Stimulated activated CD4-positive, alpha-beta T cell treated with anti-CD3 and anti-CD28 coated beads, Interleukin-2, amount 100 ng/mL, for 48 hours (primary cell): ENCODE data around the gene KRTAP5-10.
A peak's percentile ranks its signal among the peaks of the same experiment; 100 is the strongest.
"Not testable (repeated sequence)": the region's sequence is repeated elsewhere in the genome, so short reads cannot be mapped to it uniquely, and the experiment has no call there.

Source experiments
- DNase-seq, 2 donors: peaks; one replicate each; pipeline ENCODE4 v3.0.0-alpha.2; 2020

The KRTAP5-10 gene

DNA sequence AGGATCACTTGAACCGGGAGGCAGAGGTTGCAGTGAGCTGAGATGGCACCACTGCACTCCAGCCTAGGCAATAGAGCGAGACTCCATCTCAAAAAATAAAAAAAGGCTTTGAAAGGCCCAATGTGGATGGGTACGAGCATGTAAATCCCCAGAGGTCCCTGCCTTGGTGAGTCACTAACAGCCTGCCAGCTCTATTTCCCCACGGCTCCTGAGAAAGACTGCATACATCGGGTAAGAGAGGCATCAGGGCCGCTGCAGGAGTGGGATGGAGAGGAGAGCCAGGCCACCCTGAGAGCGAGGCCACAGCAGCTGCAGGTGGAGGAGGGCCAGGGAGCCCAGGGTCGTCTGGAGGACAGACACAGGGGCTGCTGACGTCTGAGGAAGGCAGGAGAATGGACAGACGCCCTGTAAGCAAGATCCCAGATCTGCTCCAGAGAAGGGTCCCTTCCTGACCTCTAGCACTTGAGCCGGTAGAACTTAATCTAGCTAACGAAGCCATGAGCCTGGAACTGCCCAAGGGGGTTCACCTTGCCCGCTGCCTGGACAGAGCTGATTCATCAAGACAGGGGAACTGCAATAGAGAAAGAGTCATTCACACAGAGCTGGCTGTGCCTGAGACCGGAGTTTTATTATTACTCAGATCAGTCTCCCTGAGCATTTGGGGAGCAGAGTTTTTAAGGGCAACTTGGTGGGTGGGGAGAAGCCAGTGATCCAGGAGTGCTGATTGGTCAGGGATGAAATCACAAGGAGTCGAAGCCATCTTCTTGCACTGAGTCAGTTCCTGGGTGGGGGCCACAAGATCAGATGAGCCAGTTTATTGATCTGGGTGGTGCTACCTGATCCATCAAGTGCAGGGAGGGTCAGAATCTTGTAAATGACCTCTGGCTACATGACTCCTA, 22.2 kb upstream of the KRTAP5-10 start:
- no peak for DNase-seq

DNA sequence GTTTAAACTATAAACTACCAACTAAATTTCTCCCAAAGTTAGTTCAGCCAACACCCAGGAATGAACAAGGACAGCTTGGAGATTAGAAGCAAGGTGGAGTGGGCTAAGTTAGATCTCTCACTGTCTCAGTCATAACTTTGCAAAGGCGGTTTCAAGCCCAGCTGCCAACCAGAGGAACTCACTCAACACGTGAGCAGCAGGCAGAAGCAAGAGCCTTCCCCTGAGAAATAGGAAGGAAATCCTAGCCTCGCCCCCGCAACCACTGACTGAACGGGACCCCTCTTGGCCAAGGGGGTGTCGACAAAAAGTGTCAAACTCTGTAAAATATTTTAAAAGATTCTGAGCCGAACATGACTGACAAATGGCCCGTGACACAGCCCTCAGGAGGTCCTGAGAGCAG, 21.5 kb upstream of the KRTAP5-10 start:
- no peak for DNase-seq

GRCh38 chr11:71544525-71545214, 20.7 kb upstream of the KRTAP5-10 start:
- no peak for DNase-seq

DNA sequence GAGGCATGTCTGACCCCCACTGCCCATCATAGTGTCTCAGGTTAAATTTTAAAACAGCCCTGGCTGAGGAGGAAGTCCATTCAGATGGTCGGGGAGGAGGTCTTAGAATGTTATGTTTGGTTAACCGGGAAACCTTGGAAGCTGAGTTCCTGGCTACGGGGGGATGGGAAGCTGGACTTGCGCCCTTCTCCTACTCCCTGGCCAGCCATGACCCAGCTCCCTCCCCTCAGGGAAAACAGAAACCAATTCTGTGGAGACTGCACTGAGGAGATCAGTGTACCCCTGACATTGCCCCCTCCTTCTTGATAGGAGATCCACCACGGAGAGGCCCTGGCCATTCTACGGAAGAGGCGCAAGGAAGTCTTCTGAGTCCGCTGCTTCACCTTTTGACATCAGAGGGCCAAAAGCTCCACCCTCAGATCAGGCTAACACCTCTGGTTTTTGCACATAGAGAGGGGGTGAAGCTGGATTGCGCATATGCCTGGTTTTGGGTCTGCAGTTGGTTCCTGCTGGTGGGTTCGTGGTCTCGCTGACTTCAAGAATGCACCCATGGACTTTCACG, 19.9 kb upstream of the KRTAP5-10 start:
- no peak for DNase-seq

GRCh38 chr11:71548120-71548519, 17.2 kb upstream of the KRTAP5-10 start, which contains the start of gene KRTAP5-9:
Gene KRTAP5-9 (plus strand): TSS chr11:71548420. CDS start chr11:71548658, 238 bp downstream.
- DNase-seq: no peak

GRCh38 chr11:71548716-71549151, 16.6 kb upstream of the KRTAP5-10 start:
- DNase-seq: no peak

DNA sequence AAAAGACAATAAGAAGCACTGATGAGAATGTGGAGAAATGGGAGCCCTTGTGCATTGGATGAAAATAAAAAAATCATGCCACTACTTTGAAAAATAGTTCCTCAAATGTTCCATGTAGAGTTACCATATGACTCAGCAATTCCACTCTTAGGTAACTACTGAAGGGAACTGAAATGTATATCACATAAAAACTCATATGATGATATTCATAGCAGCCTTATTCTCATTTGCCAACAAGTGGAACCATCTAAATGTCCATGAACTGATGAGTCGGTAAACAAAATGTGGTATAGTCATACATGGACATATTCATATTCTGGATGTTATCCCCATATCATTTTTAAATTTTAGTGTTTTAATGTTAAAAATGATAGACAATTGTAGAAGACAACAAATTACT, 13.7 kb upstream of the KRTAP5-10 start:
- no peak for DNase-seq

- no peak for DNase-seq
Observed at GRCh38 chr11:71554996-71555395, 10.4 kb upstream of the KRTAP5-10 start.

- no peak for DNase-seq
Observed at GRCh38 chr11:71555508-71555907, 9.9 kb upstream of the KRTAP5-10 start.

DNA sequence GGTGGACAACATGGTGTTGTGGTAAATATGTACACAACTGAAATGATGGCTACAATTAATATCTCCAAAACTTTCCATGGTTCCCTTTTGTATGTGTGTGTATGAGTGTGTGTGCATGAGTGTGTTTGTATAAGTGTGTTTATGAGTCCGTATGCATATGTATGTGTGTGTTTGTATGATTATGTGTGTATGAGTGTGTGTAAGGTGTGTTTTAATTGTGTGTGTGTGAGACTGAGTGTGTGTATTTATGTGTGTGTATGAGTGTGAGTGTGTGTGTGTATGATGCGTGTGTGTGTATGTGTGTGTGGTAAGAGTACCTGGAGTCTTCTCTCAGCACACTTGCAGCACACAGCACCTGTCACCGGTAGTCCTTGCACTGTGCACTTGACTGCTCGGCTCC, 9.3 kb upstream of the KRTAP5-10 start:
- DNase-seq: no peak

GRCh38 chr11:71557257-71557656, 8.1 kb upstream of the KRTAP5-10 start:
- DNase-seq: no peak

- DNase-seq: no peak
Observed at GRCh38 chr11:71558996-71559395, 6.4 kb upstream of the KRTAP5-10 start.

DNA sequence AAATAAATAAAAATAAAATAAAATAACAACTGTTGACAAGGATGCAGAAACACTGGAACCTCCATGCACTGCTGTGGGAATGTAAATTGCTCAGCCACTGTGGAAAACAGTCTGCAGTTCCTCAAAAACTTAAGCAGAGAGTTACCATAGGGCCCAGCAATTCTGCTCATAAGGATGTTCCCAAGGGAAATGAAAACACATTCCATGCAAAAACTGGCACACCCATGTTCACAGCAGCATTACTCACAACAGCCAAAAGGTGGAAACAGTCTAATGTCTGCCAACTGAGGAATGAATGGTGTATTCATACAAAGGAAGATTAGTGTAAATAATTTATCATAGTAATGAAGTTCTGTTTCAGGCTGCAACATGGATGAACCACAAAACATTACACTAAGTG, 3.2 kb upstream of the KRTAP5-10 start:
- DNase-seq: no peak

- DNase-seq: peak in 1 of 2 donors; percentile 16
Observed at GRCh38 chr11:71563406-71563805, 2.0 kb upstream of the KRTAP5-10 start.

DNA sequence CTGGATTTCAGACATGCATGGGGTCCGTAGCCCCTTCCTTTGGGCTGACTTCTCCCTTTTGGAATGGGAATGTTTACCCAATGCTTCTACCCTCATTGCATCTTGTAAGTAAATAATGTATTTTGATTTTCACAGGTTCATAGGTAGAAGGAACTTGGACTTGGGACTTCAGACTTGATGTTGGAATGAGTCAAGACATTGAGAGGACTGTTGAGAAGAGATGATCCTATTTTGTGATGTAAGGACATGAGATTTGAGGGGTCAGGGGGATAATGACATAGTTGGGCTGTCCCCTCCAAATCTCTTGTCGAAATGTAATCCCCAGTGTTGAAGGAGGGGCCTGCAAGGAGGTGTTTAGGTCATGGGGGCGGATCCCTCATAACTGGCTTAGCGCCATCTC, 933 bp upstream of the KRTAP5-10 start:
- no peak for DNase-seq

DNA sequence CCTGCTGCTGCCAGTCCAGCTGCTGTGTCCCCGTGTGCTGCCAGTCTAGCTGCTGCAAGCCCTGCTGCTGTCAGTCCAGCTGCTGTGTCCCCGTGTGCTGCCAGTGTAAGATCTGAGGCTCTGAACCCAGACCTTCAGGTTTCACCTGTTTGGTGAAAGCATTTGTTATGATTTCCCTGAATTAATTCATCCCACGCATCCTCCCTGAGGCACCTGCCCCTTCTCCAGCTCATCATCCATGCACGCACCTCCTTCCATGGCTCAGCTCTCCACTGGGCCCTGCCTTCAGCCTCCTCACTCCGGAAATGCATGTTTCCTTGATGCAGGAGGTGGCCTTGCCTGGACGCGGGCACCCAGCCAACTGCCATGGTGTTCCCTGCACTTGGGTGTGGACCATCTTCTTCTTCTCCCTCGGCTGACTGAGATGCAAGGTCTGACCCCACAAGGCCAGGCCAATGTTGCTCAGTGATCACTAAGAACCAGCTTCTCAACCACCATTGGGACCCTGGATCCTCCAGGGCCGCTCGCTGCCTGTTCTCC, 788 bp downstream of the KRTAP5-10 start:
- no peak for DNase-seq

DNA sequence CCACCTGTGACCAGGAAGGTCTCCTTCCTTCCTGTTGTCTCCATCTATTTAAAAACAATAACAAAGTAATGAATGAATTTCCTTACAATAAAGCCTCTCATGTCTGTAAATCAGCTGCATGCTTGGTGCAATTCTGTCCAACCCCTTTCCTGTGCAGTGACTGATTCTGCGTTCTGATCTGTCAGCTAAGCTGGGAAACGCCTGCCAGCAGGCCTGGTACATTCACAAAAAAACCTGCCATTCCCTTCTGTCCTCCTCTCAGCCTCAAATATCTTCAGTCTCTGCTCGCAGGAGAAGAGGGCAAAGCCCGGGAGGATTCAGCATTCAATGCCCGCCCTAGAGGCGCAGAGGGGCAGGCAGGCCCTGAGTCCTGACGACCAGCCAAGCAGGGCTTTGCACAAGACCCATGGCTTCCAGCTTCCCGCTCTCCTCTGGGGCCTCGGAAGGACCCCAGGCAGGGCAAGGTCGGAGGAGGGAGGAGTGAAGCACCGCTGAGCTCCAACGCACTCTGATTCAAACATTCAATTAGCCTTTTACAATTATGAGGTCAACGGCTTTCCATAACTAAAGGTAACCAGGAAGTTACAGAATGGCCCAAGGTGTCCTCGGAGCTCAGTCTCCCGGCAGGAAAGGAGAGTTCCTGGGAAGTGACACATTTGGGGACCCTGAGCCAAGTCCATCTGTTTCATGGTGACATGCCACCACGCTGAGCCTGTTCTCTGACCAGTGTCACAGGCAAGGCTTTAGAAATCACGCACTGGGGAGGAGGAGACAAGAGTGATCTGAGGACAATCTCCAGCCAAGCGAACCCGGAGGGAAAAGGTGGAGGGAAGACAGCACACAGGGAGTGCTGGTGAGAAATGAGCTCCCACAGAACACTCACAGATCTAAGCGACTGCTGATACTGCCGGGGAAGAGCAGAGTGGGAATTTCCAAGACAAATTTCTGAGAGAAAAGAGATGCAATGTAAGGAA, 1.6 kb downstream of the KRTAP5-10 start:
- DNase-seq: not testable (repeated sequence)

GRCh38 chr11:71567633-71568032, 2.3 kb downstream of the KRTAP5-10 start:
- DNase-seq: not testable (repeated sequence)

- no peak for DNase-seq
Observed at GRCh38 chr11:71568704-71569349, 3.5 kb downstream of the KRTAP5-10 start.

DNA sequence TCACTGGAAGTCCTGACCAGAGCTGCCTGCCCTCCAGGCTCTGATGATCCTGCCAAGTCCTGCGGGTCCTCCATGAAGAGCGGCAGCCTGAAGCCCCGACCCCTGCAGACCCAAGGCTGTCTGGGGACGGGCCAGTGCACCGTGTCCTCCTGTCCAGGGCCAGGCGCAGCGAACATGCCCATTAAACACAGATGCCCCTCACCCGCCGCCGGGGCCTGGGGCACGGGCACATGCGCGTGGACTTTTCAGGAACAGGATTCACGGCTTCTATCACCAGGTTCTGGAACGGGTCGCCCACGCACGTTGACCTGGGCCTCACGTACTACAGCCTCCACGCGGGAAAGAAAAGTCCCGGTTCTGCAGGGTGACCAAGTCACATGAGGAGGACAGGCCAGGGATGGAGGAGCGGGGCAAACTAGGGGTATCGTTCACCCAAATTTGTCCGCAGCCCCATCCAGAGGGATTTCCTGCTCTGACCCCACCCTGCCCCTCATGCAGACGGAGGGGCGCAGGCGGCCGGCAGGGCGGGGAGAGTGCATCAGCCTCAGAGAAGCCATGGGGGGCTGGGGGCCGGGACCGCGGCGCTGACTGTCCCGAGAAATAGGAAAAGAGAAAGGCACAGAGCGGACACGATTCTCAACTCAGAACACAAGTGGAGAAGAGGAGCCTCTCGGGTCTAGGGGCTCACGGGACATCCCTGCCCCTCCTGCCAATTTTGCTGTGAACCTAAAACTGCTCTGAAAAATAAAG, 5.9 kb downstream of the KRTAP5-10 start:
- DNase-seq: not testable (repeated sequence)

DNA sequence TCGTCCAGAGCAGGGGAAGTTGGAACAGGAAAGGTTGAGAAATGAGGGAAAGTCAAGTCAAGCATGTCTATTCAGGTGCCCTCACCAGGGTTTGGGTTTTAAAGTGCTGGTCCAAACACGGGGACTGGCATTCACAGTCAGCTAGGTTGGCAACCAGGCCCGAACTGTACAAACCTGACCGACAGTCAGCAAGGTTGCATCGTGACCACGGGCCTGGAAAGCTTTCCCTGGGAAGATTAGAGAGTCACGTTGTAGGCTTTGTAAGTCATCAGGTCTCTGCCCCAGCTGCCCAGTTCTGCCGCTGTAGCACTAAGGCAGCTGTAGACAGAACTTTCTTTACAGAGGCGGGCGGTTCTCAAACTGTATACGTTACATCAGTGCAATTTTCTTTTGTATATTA, 7.4 kb downstream of the KRTAP5-10 start:
- DNase-seq: no peak
